Measurements from ENCODE around the gene KIRREL1.

Gene KIRREL1

GRCh38 chr1:158005224-158005623 is 11.8 kb downstream of the KIRREL1 start:
- DNase-seq (ENCODE audit: low read depth in 2 of 3, low spot score in 2 of 3): no peak

- no peak for DNase-seq (ENCODE audit: low read depth in 2 of 3, low spot score in 2 of 3)
Observed at GRCh38 chr1:158007180-158007579, 13.7 kb downstream of the KIRREL1 start.

- DNase-seq (ENCODE audit: low read depth in 2 of 3, low spot score in 2 of 3): no peak
Observed at GRCh38 chr1:158007667-158008386, 14.4 kb downstream of the KIRREL1 start.

- no peak for DNase-seq (ENCODE audit: low read depth in 2 of 3, low spot score in 2 of 3)
Observed at GRCh38 chr1:158008630-158009029, 15.2 kb downstream of the KIRREL1 start.

- no peak for DNase-seq (ENCODE audit: low read depth in 2 of 3, low spot score in 2 of 3)
Observed at GRCh38 chr1:158011714-158012113, 18.3 kb downstream of the KIRREL1 start.

- DNase-seq (ENCODE audit: low read depth in 2 of 3, low spot score in 2 of 3): no peak
Observed at GRCh38 chr1:158013840-158014730, 20.6 kb downstream of the KIRREL1 start.

GRCh38 chr1:158014731-158015320 is 21.4 kb downstream of the KIRREL1 start:
- no peak for DNase-seq (ENCODE audit: low read depth in 2 of 3, low spot score in 2 of 3)

GRCh38 chr1:158016651-158017335 is 23.3 kb downstream of the KIRREL1 start:
- no peak for DNase-seq (ENCODE audit: low read depth in 2 of 3, low spot score in 2 of 3)

GRCh38 chr1:158017800-158018595 is 24.6 kb downstream of the KIRREL1 start:
- DNase-seq (ENCODE audit: low read depth in 2 of 3, low spot score in 2 of 3): no peak

- no peak for DNase-seq (ENCODE audit: low read depth in 2 of 3, low spot score in 2 of 3)
Observed at GRCh38 chr1:158019171-158019868, 25.9 kb downstream of the KIRREL1 start.

GRCh38 chr1:158020259-158020885 is 26.9 kb downstream of the KIRREL1 start:
- DNase-seq (ENCODE audit: low read depth in 2 of 3, low spot score in 2 of 3): no peak

GRCh38 chr1:158020886-158021620 is 27.6 kb downstream of the KIRREL1 start:
- no peak for DNase-seq (ENCODE audit: low read depth in 2 of 3, low spot score in 2 of 3)

GRCh38 chr1:158021721-158022120 is 28.3 kb downstream of the KIRREL1 start:
- no peak for DNase-seq (ENCODE audit: low read depth in 2 of 3, low spot score in 2 of 3)

- no peak for DNase-seq (ENCODE audit: low read depth in 2 of 3, low spot score in 2 of 3)
Observed at GRCh38 chr1:158022554-158023312, 29.3 kb downstream of the KIRREL1 start.

- DNase-seq (ENCODE audit: low read depth in 2 of 3, low spot score in 2 of 3): no peak
Observed at GRCh38 chr1:158024737-158025136, 31.3 kb downstream of the KIRREL1 start.

GRCh38 chr1:158025576-158026230 is 32.3 kb downstream of the KIRREL1 start:
- DNase-seq (ENCODE audit: low read depth in 2 of 3, low spot score in 2 of 3): no peak

- DNase-seq (ENCODE audit: low read depth in 2 of 3, low spot score in 2 of 3): no peak
Observed at GRCh38 chr1:158026651-158027050, 33.2 kb downstream of the KIRREL1 start.

- DNase-seq (ENCODE audit: low read depth in 2 of 3, low spot score in 2 of 3): no peak
Observed at GRCh38 chr1:158027508-158027907, 34.1 kb downstream of the KIRREL1 start.

Measured in activated CD8-positive, alpha-beta memory T cell treated with anti-CD3 and anti-CD28 coated beads for 48 hours (primary cell).